Panc1 (cell line): ENCODE data around the gene RELL1. TPM values are rescaled to one million over a fixed set of nuclear protein-coding genes. Genes with fewer than 3 reads are reported as not detected.

Experiments used
- ATAC-seq: fragments of 200-7000 bp; cut with Tn5 transposase; 2 replicates; pipeline ENCODE4 v1.9.1; 2020; ENCODE audit warnings: mild to moderate bottlenecking, moderate library complexity
- BruUV-seq: library from RNA; stranded (reverse); fragments of 400-500 nt; replicated peaks from 2 replicates; lab custom pipeline; 2021; lab: Mats Ljungman, UMichigan
- CTCF ChIA-PET: fragments of 300-600 bp; sonication (Branson Sonifier 250); formaldehyde crosslinking; loops from one replicate; lab custom pipeline; 2022; ENCODE audit warnings: antibody characterized with exemption; lab: Charles Lee
- POLR2A ChIA-PET: fragments of 300-600 bp; sonication (Branson Sonifier 250); formaldehyde crosslinking; loops from one replicate; lab custom pipeline; 2022; ENCODE audit warnings: antibody characterized with exemption; lab: Charles Lee
- DNase-seq: peaks from one replicate; pipeline ENCODE4 v3.0.0-alpha.2; 2010; ENCODE audit warnings: low read depth, low spot score
- H3K27ac ChIP-seq: 2 replicates; pipeline ENCODE4 v1.5.1; 2011; ENCODE audit warnings: mild to moderate bottlenecking, low read length, inconsistent platforms
- H3K27me3 ChIP-seq: fragments of 200-500 bp; sonication (Bioruptor generic); 2 replicates; pipeline ENCODE4 v1.6.0; 2014; ENCODE audit warnings: low read length, inconsistent platforms; ENCODE audit not compliant: control insufficient read depth, insufficient read depth
- H3K36me3 ChIP-seq: fragments of 200-500 bp; sonication (Bioruptor generic); 2 replicates; pipeline ENCODE4 v1.5.1; 2014; ENCODE audit warnings: inconsistent platforms, mild to moderate bottlenecking, low read length, moderate library complexity; ENCODE audit not compliant: control insufficient read depth, insufficient read depth
- H3K4me1 ChIP-seq: 2 replicates; pipeline ENCODE4 v1.5.1; 2011; ENCODE audit warnings: inconsistent platforms, mild to moderate bottlenecking, low read length, moderate library complexity; ENCODE audit not compliant: control insufficient read depth, insufficient read depth
- H3K4me3 ChIP-seq, 2 experiments: 2 replicates each; pipeline ENCODE4 v1.5.1; 2011 to 2012; ENCODE audit warnings: low read depth in 2 of 2, low read length in 2 of 2, mild to moderate bottlenecking in 2 of 2, inconsistent platforms in 1 of 2, moderate library complexity in 1 of 2
- H3K9me3 ChIP-seq: fragments of 200-500 bp; sonication (Bioruptor generic); 2 replicates; pipeline ENCODE4 v1.5.1; 2014; ENCODE audit warnings: low read depth, mild to moderate bottlenecking, inconsistent platforms, low read length, moderate library complexity; ENCODE audit not compliant: control insufficient read depth, insufficient read depth
- CTCF ChIP-seq: fragments of 450-650 bp; IDR thresholded peaks from 2 replicates; pipeline ENCODE4 v1.5.1; 2017; ENCODE audit warnings: mild to moderate bottlenecking
- POLR2AphosphoS5 ChIP-seq: IDR thresholded peaks from 2 replicates; pipeline ENCODE4 v1.6.1; 2012; ENCODE audit warnings: mild to moderate bottlenecking, low read depth, low read length, moderate library complexity
- REST ChIP-seq, 2 experiments: IDR thresholded peaks; 2 replicates each; pipeline ENCODE4 v1.6.1; 2011 to 2012; ENCODE audit warnings: low read depth in 2 of 2, control low read depth in 1 of 2, low read length in 1 of 2, mild to moderate bottlenecking in 1 of 2, moderate library complexity in 1 of 2; ENCODE audit not compliant: insufficient read depth in 1 of 2
- SIN3A ChIP-seq: IDR thresholded peaks from 2 replicates; pipeline ENCODE4 v1.6.1; 2012; ENCODE audit warnings: low read depth, mild to moderate bottlenecking, low read length, moderate library complexity, borderline replicate concordance; ENCODE audit not compliant: insufficient read depth
- TCF7L2 ChIP-seq: IDR thresholded peaks from 2 replicates; pipeline ENCODE4 v1.6.1; 2011; ENCODE audit warnings: mild to moderate bottlenecking, low read depth, low read length, inconsistent platforms
- in situ Hi-C: cut with HindIII; loops from 2 replicates; pipeline ENCODE4 v1.10.0; 2016; ENCODE audit warnings: low sequenced_read_pairs, low pct_unique_long_range_greater_than_20kb
- intact Hi-C: fragments of 100-400 bp; cut with micrococcal nuclease; formaldehyde crosslinking; loops from one replicate; pipeline ENCODE4 v1.10.0; 2022; ENCODE audit not compliant: unreplicated experiment
- total RNA-seq: library from RNA; stranded (reverse); gene quantifications from one replicate; pipeline ENCODE4 v1.2.1, GENCODE V29; 2021; ENCODE audit not compliant: unreplicated experiment

The RELL1 gene
- total RNA-seq, 1 experiment from 2014 or later: 29.1 TPM

- ATAC-seq: no peak
- in situ Hi-C loops (no loop called here), intact Hi-C loops (no loop called here)
- ChIA-PET CTCF (no interaction called here), POLR2A (no interaction called here)
- no peak overlapping the region for H3K27ac ChIP-seq
- H3K4me1 ChIP-seq: no peaks in the 10 kb centered on the region
- H3K9me3 ChIP-seq: no peaks in the 10 kb centered on the region
- DNase-seq: no peak
- no peak overlapping the region for H3K4me3 ChIP-seq
- no TSS peak for BruUV-seq
- TF ChIP-seq REST (IDR thresholded peaks at IDR 0.05; ENCODE audit: insufficient read depth in 1 of 2, low read depth in 2 of 2, low read length in 1 of 2) (no peak), POLR2AphosphoS5 (no peak), TCF7L2 (no peak), CTCF (no peak), SIN3A (no peak)
- no peaks in the 10 kb centered on the region for H3K27me3 ChIP-seq
- H3K36me3 ChIP-seq: no peaks in the 10 kb centered on the region
Observed at GRCh38 chr4:37588150-37588549, 98.0 kb downstream of the RELL1 start.

- H3K27ac ChIP-seq: no peak overlapping the region
- in situ Hi-C loops: no loop called here
- no peaks in the 10 kb centered on the region for H3K4me1 ChIP-seq
- no peak overlapping the region for H3K4me3 ChIP-seq
- BruUV-seq: no TSS peak
- no peak for DNase-seq
- ChIA-PET POLR2A (no interaction called here), CTCF (no interaction called here)
- no peak for TF ChIP-seq SIN3A
- no peak for TF ChIP-seq POLR2AphosphoS5
- ATAC-seq: no peak
- no peaks in the 10 kb centered on the region for H3K36me3 ChIP-seq
- no peaks in the 10 kb centered on the region for H3K27me3 ChIP-seq
- H3K9me3 ChIP-seq: no peaks in the 10 kb centered on the region
- intact Hi-C loops: no loop called here
Observed at GRCh38 chr4:37586194-37586593, 100.0 kb downstream of the RELL1 start.

- H3K4me1 ChIP-seq: no peaks in the 10 kb centered on the region
- no TSS peak for BruUV-seq
- no peak overlapping the region for H3K4me3 ChIP-seq
- POLR2A ChIA-PET: no interaction called here
- CTCF ChIA-PET: no interaction called here
- in situ Hi-C loops: no loop called here
- TF ChIP-seq REST (IDR thresholded peaks at IDR 0.05; ENCODE audit: insufficient read depth in 1 of 2, low read depth in 2 of 2, low read length in 1 of 2): no peak
- no peak for TF ChIP-seq SIN3A
- no peak for TF ChIP-seq POLR2AphosphoS5
- no peak for TF ChIP-seq TCF7L2
- TF ChIP-seq CTCF: no peak
- intact Hi-C loops: no loop called here
- no peaks in the 10 kb centered on the region for H3K36me3 ChIP-seq
- ATAC-seq (no peak), DNase-seq (no peak)
- no peaks in the 10 kb centered on the region for H3K27me3 ChIP-seq
- no peak overlapping the region for H3K27ac ChIP-seq
- H3K9me3 ChIP-seq: no peaks in the 10 kb centered on the region
Observed at GRCh38 chr4:37584493-37585060, 101.6 kb downstream of the RELL1 start.
